ENCODE measurements around the gene DMBX1. TPM values are rescaled to one million over a fixed set of nuclear protein-coding genes. Genes with fewer than 3 reads are reported as not detected.

Gene DMBX1
- polyA plus RNA-seq, 1 of the 3 experiments (the other 2 are of a cell fraction): not detected

- CTCF ChIA-PET: interaction anchor here (1.2 to 12.1 kb wide), 4 partner anchors 48 to 83 kb away, joined by 6 to 158 read pairs (median 16); no protein-coding TSS in a partner anchor
- Histone ChIP-seq H3K9me2 (no peaks in the 10 kb centered on the region), H3K4me3 (ENCODE audit: low read depth in 2 of 2, low read length in 1 of 2) (no peak overlapping the region), H4K20me1 (ENCODE audit: insufficient read depth) (no peaks in the 10 kb centered on the region), H3K4me1 (ENCODE audit: control insufficient read depth in 1 of 2, insufficient read depth in 2 of 2, low read depth in 1 of 2, low read length in 1 of 2) (peaks cover 4 to 31% of the 10 kb centered on the region in 2 experiments; a peak in 3 of 4 replicates), H3K79me2 (ENCODE audit: insufficient read depth) (no peaks in the 10 kb centered on the region), H3K4me2 (no peak overlapping the region), H3K9ac (no peak overlapping the region), H3K36me3 (replicated peaks in 1 of 2; ENCODE audit: control insufficient read depth in 1 of 2, insufficient read depth in 2 of 2, low read length in 1 of 2) (no peaks in the 10 kb centered on the region), H2AFZ (ENCODE audit: low read depth) (no peak overlapping the region), H3K27me3 (ENCODE audit: insufficient read depth) (no peaks in the 10 kb centered on the region; the same call in 1 of the 2 replicates), H3F3A (replicated peaks; ENCODE audit: insufficient read depth) (peaks cover 26% of the 10 kb centered on the region), H3K27ac (ENCODE audit: low read depth in 2 of 2, low read length in 1 of 2) (no peak overlapping the region), H3K9me3 (no peaks in the 10 kb centered on the region)
- DNase-seq: no peak
- POLR2A ChIA-PET: no interaction called here
- TF ChIP-seq TCF12 (IDR thresholded peaks at IDR 0.05) (no peak), REST (IDR thresholded peaks at IDR 0.05; ENCODE audit: low read depth, low read length) (no peak), JUND (IDR thresholded peaks at IDR 0.05) (no peak)
- WGBS (ENCODE audit: low lambda C conversion rate): 90% methylated on average over 5 of the region's 5 CpGs
These were observed 35.2 kb downstream of the DMBX1 start for GRCh38 chr1:46524843-46525242.

- Histone ChIP-seq H4K20me1 (ENCODE audit: insufficient read depth) (no peaks in the 10 kb centered on the region), H3K9me2 (no peaks in the 10 kb centered on the region), H3K4me1 (ENCODE audit: control insufficient read depth in 1 of 2, insufficient read depth in 2 of 2, low read depth in 1 of 2, low read length in 1 of 2) (peaks cover 0 to 25% of the 10 kb centered on the region in 2 experiments; a peak in 3 of 4 replicates), H3K4me3 (ENCODE audit: low read depth in 2 of 2, low read length in 1 of 2) (no peak overlapping the region), H2AFZ (ENCODE audit: low read depth) (no peak overlapping the region), H3K27me3 (ENCODE audit: insufficient read depth) (no peaks in the 10 kb centered on the region; the same call in 1 of the 2 replicates), H3K27ac (ENCODE audit: low read depth in 2 of 2, low read length in 1 of 2) (no peak overlapping the region), H3K9ac (no peak overlapping the region), H3K36me3 (replicated peaks in 1 of 2; ENCODE audit: control insufficient read depth in 1 of 2, insufficient read depth in 2 of 2, low read length in 1 of 2) (no peaks in the 10 kb centered on the region), H3K79me2 (ENCODE audit: insufficient read depth) (no peaks in the 10 kb centered on the region), H3F3A (replicated peaks; ENCODE audit: insufficient read depth) (peaks cover 24% of the 10 kb centered on the region), H3K9me3 (no peaks in the 10 kb centered on the region), H3K4me2 (no peak overlapping the region)
- 91% methylated on average over 12 of the region's 13 CpGs for WGBS (ENCODE audit: low lambda C conversion rate)
- no peak for DNase-seq
- TF ChIP-seq RFX5 (IDR thresholded peaks at IDR 0.05; ENCODE audit: low read length): no peak
- no peak for TF ChIP-seq MAX (IDR thresholded peaks at IDR 0.05; ENCODE audit: low read depth)
- TF ChIP-seq RCOR1 (IDR thresholded peaks at IDR 0.05; ENCODE audit: low read length): no peak
- no peak for TF ChIP-seq CHD2 (IDR thresholded peaks at IDR 0.05; ENCODE audit: low read length, partially characterized antibody)
- no peak for TF ChIP-seq MEF2A (IDR thresholded peaks at IDR 0.05; ENCODE audit: borderline replicate concordance, low read depth)
- no peak for TF ChIP-seq JUND (IDR thresholded peaks at IDR 0.05)
- TF ChIP-seq POLR2AphosphoS5 (IDR thresholded peaks at IDR 0.05; ENCODE audit: low read depth, low read length): no peak
- TF ChIP-seq MXI1 (IDR thresholded peaks at IDR 0.05; ENCODE audit: low read depth, low read length): no peak
- TF ChIP-seq PBX3 (IDR thresholded peaks at IDR 0.05): no peak
- TF ChIP-seq EP300 (IDR thresholded peaks at IDR 0.05; ENCODE audit: borderline replicate concordance in 1 of 2, low read depth in 1 of 2, low read length in 1 of 2): no peak
- no peak for TF ChIP-seq NRF1 (IDR thresholded peaks at IDR 0.05; ENCODE audit: low read depth, low read length)
- TF ChIP-seq YY1 (IDR thresholded peaks at IDR 0.05; ENCODE audit: low read depth): no peak
- no peak for TF ChIP-seq USF2 (IDR thresholded peaks at IDR 0.05; ENCODE audit: borderline replicate concordance, low read depth, low read length)
- no peak for TF ChIP-seq SMC3 (IDR thresholded peaks at IDR 0.05; ENCODE audit: low read depth, low read length)
- no peak for TF ChIP-seq FOSL2 (IDR thresholded peaks at IDR 0.05; ENCODE audit: borderline replicate concordance, low read depth)
- ChIA-PET CTCF (interaction anchor here (0.8 to 17.9 kb wide), 12 partner anchors 12 to 200 kb away, joined by 3 to 496 read pairs (median 11); no protein-coding TSS in a partner anchor), POLR2A (no interaction called here)
These were observed 35.8 kb downstream of the DMBX1 start for GRCh38 chr1:46525253-46525983.
